Epithelial cell of prostate (primary cell): Measurements from ENCODE around the gene ZIC2.
"Not testable (repeated sequence)": the region's sequence is repeated elsewhere in the genome, so short reads cannot be mapped to it uniquely, and the experiment has no call there.

Experiments used
- DNase-seq: peaks from one replicate; pipeline ENCODE4 v3.0.0-alpha.2; 2011; ENCODE audit warnings: low read depth, low spot score
- H3K27ac ChIP-seq: fragments of 450-650 bp; 2 replicates; pipeline ENCODE4 v1.5.1; 2017; ENCODE audit warnings: mild to moderate bottlenecking

The ZIC2 gene

DNA sequence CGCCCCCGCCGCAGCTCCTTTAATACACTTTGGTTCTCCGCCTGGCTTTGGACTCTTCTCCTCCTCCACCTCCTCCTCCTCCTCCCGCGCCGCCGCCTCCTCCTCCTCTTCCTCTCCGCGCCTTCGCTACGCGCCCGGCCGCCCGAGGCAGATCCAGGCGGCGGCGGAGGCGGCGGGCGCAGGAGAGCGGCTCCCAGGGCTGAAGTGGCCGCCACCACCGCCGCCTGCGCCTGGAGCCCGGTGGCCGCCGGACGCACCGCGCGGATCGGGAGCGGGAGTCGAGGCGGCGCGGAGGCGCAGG lies at the start of gene ZIC2:
TSS of gene ZIC2 (plus strand) at position 50 of the 301 bp plus-strand sequence. CDS start 281 bp downstream, outside the sequence.
- no peak for DNase-seq
- no peak within 1 kb of the TSS for H3K27ac ChIP-seq

DNA sequence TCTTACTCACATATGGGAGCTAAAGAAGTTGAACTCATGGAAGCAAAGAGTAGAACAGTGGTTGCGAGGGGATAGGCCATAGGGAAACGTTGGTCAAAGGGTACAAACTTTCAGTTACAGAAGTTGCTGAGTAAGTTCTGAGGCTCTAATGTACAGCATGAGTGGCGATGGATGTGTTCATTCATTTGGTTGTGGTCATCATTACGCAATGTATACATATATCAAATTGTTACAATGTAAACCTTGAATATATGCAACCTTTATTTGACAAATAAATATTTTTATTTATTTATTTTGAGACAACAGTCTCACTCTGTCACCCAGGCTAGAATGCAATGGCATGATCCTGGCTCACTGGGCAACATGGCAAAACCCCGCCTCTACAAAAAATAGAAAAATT lies 48.7 kb upstream of the ZIC2 start:
- H3K27ac ChIP-seq = no peak overlapping the region
- no peak for DNase-seq

DNA sequence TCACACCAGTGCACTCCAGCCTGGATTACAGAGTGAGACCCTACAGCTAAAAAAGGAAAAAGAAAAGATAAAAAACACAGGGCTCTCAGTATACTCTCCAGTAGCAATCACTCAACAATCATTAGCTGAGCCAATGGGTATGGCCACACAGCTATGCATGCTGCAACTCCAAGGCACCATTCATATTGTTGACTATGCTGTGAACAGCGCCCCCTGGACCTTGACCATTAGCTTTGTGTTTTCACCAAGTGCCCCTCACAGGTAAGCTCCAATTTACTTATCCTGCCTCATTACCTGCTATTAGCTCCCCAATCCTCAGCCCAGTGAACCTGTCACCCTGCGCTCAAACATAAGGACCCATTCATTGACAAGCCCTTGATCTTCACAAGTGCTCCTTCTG lies 45.8 kb upstream of the ZIC2 start:
- no peak for DNase-seq
- no peak overlapping the region for H3K27ac ChIP-seq

DNA sequence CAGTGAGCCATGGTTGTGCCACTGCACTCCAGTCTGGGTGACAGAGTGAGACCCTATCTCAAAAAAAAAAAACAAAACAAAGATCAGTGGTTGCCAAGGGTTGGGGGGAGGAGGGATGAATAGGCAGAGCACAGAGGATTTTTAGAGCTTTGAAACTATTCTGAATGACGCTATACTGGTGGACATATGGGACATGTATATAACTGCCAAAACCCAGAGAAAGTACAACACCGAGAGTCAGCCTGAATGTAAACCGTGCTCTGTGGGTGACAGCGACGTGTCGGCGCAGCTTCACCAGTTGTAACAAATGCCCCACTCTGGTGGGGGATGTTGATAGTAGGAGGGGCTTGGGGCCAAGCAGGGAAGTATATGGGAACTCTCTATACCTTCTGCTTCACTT lies 42.9 kb upstream of the ZIC2 start:
- H3K27ac ChIP-seq = no peak overlapping the region
- DNase-seq = no peak

DNA sequence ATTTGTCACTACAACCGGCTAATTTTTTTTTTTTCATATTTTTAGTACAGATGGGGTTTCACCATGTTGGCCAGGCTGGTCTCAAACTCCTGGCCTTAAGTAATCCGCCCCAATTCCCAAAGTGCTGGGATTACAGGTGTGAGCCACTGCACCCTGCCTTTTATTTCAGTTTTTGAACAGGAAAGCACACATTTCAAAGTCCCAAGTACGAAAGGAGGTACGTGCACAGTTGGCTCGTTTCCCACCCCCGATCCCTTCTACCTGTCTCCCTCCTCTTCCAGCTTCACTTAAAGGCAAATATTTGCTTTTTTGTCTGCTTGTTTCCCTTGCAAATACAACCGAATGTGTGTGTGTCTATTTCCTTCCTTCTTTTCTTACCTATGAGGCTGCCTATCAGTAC lies 40.5 kb upstream of the ZIC2 start:
- no peak overlapping the region for H3K27ac ChIP-seq
- DNase-seq = no peak

DNA sequence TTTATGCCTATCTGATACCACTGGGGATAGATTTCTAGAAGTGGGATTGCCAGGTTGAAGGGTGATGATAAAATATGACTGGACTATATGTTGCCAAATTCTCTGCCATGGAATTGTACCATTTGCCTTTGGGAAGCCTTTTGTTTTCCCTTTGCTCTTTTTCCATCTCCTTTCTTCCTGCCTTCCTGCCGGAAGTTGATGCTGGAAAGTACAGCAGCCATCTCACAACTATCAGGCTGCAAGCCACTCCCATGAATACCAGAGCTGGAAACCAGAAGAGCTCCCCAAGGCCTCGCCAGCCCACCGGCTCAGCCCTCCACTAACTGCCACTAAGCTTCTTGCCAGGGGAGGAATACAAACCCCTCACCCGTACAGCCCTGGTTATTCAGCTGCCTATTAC lies 39.7 kb upstream of the ZIC2 start:
- no peak overlapping the region for H3K27ac ChIP-seq
- no peak for DNase-seq

DNA sequence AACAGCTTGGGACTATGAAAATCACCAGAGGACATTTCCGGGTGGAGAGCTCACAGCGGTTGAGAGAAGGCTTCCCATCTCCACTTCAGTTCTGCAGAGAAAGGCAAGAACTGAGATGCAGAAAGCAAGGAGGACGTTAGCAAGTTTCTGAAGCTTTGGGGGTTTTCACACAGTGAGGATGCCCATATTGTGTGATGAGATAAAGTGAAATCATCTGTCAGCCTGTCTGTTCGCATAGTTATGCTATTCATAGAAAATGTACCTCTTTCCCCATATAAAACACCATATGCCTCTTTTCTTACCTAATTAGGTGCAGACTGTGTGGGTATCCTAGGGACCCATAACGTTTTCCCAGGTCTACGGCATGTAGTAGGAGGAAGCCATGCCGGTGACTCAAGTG lies 37.5 kb upstream of the ZIC2 start:
- H3K27ac ChIP-seq = no peak overlapping the region
- DNase-seq = no peak

DNA sequence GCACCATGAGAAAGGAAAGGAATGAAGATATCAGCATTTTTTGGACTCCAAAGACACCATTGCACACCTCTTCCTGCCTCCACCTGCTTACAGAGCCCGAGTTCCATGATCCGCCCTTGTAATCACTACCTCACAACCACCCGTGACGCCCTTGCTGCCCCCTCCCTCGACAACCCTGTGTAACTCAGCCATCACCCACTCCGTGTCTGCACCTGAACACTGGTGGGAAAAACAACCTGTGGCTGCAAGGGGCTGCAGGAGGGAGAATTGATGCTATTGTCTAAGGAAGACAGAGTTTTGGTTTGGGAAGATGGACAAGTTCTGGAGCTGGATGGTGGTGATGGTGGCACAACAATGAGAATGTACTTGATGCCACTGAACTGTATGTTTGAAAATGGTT lies 37.0 kb upstream of the ZIC2 start:
- no peak for DNase-seq
- H3K27ac ChIP-seq = no peak overlapping the region

DNA sequence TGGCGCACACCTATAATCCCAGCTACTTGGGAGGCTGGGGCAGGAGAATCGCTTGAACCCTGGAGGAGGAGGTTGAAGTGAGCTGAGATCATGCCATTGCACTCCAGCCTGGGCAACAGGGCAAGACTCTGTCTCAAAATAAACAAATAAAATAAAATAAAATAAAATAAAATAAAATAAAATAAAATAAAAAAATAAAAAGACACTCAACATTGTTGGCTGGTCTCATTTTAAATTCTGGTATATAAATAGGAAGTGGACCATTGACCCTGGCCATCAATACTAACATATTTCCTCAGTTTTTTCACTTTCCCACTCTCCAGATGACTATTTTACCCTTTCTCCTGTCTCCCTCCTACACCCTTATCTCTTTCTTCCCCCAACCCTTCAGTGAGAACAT lies 36.1 kb upstream of the ZIC2 start:
- not testable (repeated sequence) for H3K27ac ChIP-seq, DNase-seq

DNA sequence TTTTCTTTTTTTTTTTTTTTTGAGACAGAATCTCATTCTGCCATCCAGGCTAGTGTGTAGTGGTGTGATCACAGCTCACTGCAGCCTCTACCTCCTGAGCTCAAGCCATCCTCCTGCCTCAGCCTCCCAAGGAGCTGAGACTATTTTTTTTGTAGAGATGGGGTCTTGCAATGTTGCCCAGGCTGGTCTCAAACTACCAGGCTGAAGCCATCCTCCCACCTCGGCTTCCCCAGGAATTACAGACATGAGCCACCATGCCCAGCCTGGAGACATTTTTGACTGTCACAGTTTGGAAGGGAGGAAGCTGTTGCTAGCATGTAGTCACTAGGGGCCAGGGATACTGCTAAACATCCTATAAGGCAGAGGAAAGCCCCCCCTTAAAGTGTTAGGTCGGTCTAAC lies 33.9 kb upstream of the ZIC2 start:
- no peak for DNase-seq
- H3K27ac ChIP-seq = no peak overlapping the region

DNA sequence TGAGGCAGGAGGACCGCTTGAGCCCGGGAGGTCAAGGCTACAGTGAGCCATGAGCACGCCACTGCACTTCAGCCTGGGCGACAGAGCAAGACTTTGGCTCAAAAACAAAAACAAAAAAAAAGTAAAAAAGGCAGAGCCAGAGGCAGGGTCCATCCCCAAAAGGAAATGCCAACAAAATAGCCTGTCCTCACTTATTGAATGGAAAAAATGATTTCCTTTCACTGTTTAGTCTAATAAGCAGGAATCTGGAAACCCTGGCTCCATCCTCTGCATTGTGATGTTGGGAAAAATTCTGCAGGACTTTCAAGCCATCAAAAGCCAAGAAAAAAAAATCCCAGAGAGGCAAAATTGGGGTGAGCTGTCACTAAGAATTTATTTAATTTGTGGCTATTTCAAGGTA lies 33.2 kb upstream of the ZIC2 start:
- H3K27ac ChIP-seq = no peak overlapping the region
- DNase-seq = no peak

DNA sequence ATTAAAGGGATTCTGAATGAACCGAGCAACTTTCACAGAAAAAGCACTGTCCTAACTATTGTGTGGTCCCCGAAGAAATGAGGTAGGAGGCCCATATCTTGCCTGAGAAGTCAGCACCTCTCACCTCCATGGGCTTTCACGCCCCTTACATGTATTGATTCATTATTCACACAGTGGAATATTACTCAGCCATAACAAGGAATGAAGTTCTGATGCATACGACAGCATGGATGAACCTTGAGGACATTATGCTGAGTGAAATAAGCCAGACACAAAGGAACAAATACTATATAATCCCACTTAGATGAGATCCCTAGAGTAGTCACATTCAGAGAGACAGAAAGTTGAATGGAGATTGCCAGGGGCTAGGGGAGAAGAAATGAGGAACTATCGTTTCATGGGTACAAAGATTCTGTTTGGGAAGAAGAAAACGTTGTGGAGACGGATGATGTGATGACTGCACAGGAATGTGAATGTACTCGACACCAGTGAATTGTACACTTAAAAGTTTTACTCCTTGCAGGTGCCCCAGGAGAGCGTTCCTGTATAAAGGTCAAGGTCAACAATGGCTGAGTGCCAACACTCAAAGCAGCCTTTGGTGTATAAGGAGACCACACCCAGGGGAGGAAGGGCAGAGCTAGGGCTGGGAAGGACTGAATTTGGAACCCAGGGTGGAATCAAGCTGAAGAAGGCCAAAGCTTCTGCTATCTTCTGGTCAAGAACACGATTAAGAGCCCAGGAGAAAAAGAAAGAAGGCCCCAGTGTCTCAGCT lies 32.5 kb upstream of the ZIC2 start:
- DNase-seq = no peak

DNA sequence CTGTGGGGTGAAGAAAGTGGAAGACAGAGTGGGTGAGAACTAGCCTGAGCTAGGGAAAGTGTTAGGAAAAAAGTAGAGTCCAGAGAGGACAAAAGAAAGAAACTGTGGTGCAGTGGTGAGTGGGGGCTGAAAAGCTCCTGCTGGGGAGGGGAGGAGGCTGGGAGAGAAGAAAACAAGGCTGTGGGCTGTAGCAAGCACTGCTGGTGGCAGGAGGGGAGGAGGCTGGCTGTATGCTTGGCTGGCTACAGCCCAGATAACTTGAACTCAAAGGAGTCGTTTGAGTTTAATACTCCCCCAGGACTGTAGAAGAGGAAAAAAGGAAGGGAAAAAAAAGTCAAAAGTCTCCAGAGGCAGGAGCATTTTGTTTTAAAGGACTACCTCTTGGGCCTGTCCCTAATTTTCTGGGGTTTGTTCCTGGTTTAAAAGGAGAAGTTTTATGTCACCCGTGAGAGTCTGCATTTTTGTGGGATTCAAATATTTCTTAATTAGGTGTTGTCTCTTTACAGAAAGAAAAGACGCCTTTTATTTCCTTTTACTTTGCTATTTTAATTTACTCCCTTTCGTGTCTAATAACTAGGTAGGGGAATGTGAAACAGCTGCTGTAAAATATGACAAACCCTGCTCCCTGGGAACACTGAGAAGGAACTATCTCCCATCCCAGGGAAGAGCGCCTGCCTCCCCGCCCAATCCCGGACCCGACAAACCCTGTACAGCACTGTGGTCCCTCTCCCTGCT lies 31.7 kb upstream of the ZIC2 start:
- no peak for DNase-seq

More for the DNA sequence above, 32.5 kb upstream of the ZIC2 start:
- H3K27ac ChIP-seq = no peak overlapping the region

DNA sequence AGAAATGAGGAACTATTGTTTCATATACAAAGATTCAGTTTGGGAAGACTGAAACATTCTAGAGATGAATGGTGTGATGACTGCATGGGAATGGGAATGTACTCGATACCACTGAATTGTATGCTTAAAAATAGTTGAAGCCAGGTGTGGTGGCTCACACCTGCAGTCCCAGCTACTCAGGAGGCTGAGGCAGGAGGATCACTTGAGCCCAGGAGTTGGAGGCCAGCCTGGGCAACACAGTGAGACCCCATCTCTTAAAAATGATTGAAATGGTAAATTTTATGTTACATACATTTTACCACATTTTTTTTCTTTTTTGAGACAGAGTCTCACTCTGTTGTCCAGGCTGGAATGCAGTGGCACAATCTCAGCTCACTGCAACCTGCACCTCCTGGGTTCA lies 29.9 kb upstream of the ZIC2 start:
- not testable (repeated sequence) for H3K27ac ChIP-seq, DNase-seq

More for the DNA sequence above, 31.7 kb upstream of the ZIC2 start:
- H3K27ac ChIP-seq = no peak overlapping the region

DNA sequence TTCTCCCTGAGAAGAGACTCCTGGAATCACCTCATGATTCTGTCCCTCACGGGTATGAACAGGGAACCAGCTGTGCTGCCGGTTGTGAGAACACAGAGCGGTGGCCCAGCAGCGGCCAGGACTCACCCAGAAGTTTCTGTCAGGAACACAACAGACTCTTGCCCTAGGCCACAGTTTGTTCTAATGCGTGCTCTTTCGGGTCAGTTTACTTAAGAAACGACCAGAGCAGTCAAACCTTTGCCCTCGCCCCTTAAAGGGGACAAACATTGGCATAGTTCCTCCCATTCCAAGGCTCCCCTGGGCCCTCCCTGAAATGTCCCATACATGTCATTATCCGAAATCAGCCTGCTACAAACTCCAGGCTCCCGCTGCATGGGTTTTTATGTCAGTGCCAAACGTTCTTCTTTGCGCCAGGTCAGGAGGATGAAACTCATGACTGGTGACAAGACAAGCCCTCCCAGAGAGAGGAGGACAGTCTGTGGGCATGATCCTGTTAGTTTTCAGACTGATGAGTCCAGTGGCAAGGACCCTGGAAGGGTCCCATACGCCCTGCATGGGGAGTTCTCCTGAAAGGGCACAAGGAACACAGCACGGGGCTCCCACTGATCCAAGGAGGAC lies 28.3 kb upstream of the ZIC2 start:
- DNase-seq = no peak
- H3K27ac ChIP-seq = no peak overlapping the region

DNA sequence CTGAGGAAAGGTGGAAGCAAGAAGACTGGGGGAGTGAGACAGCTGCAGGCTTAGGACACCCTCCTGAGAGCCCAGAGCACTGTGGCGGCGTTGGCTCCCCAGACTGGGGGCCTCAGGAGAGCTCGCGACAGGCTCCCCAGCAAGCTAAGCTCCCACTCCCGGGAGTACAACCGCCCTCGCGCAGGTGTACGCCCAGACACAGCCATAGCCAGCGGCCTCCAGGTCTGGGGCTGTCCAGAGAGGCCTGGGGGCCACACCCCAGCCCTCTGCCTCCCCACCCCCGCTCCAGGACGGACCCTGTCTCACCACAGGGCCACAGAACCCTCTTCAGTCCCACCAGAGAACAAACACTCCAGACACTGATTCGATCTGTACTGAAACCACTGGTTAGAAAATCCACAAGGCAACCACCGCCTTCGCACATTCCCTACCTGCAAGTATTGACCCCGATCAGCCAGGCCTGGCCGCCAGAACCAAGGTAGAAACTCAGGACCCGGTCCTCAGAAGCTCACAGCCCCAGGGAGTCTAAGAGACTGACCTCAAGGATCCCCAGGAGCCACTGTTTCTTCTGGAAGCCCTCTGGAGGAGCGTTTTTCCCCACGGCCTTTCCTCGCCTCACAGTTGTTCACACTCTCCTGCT lies 26.4 kb upstream of the ZIC2 start:
- no peak overlapping the region for H3K27ac ChIP-seq
- DNase-seq = no peak

DNA sequence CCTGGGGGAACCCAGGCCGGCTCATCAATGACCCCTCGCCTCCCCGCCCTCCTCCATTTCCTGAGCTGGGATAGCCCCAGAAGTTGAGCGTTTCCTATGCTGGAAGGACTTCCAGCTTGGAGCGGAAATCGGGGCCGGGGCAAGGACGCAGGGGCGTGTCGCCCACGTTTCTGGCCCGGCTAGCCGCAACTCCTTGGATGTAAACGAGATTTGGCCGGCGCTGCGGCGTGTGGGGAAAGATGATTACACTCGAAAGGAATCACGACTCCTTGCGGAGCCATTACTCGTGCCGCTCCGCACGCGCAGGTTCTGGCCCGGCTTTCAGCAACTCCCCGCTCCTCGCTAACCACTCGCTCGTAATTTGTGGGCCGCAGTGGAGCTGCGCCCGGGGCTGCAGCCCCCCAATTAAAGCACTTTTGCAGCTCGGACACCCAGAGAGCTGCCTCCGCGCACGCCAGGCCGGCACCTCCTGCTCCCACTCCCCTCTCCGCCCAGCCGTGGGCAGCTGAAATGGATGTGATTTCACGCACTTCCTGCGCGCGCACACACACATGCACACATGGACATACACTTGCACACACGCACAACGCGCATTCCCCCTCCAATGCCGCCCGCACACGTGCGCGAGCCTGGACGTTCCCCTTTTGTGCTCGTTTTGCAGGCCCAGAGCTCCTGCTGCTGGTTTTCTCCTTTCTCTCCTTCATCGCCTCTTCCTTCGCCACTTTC lies 25.7 kb upstream of the ZIC2 start:
- H3K27ac ChIP-seq = no peak overlapping the region
- DNase-seq = no peak

DNA sequence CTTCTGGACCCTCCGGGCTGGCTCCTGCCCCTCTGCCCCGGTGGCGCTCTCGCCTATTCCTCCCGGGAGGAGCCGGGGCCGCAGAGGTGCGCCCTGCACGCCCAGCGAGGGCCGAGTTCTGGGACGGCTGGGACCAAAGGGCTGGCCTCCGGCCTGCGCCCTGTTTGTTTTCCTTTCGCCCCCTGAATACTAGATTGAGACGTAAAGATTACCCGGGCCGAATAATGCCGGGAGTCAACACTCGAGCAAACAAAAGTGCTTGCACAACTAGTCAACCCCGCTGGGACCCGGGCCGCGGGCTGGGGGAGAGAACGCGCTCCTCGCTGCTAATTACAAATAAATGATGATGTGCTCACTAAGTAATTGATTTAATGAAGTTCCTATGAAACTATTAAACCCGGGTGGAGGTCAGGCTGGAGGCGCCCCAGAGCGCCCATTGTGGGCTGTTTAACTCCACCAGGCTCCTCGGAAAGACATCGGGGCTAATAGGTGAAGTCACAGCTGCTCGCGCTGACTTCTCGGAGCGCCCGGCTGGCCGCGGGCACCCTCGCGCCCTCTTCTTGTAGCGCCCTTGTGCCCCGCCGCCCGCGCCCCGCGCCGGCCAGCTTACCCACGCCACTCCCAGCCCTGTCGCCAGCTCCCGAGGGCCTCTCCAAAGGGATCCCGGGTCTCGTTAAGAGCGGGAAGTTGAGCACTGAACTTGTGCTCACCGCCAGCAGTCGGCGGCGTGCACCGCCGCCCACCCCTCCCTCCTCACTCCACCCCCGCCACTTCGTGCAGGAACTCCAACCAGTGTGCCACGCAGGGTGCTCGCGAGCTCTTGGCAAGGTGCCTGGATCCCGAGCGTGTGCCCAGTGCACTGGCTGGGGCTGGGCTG lies 24.9 kb upstream of the ZIC2 start:
- H3K27ac ChIP-seq = no peak overlapping the region
- DNase-seq = no peak

DNA sequence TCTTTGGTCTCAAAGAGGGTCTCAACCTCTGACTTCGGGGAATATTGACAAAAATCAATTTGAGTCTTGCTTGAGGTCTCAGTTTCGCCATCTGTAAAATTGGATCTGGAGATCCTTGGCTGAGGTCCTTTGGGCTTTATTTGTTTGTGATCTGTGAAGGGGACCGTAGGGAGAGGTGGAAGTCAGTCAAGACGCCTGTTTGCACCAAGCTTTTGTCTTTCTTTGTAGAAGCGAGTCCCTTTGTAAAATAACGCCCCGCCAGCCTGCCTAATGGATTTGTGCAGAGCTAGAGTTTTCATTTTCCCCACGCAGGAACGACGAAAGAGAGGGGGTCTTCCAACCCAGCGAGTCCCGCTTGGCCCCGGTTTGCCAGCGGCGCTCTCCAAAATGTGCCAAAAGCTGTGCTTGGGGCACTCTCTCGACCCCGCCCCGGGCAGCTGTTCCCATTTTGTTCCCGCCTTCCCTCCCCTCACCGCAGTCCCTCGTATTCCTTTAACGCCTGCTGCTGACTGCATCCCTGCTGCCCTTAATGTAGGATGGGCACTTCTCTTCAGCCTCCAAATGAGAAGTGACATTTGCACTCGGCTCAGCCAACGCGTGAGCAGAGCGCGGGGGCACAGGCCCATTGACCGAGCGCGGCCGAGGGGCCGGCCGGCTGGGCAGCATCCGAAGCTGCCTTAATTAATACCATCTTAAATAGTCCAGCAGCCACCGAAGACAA lies 23.0 kb upstream of the ZIC2 start:
- DNase-seq = no peak
- no peak overlapping the region for H3K27ac ChIP-seq
